Hepatocyte (in vitro differentiated cells): ENCODE data around the gene JUNB. TPM values are rescaled to one million over a fixed set of nuclear protein-coding genes. Genes with fewer than 3 reads are reported as not detected.

Source experiments
- DNase-seq: peaks from one replicate; pipeline ENCODE4 v3.0.0-alpha.2; 2016; ENCODE audit warnings: low spot score
- H2AFZ ChIP-seq: fragments of 200-600 bp; sonication (generic); 2 replicates; pipeline ENCODE4 v1.6.0; 2016; ENCODE audit warnings: antibody characterized with exemption, mild to moderate bottlenecking
- H3K27ac ChIP-seq: fragments of 200-600 bp; sonication (generic); 2 replicates; pipeline ENCODE4 v1.5.1; 2016; ENCODE audit warnings: mild to moderate bottlenecking
- H3K27me3 ChIP-seq: fragments of 200-600 bp; sonication (generic); 2 replicates; pipeline ENCODE4 v1.6.1; 2016
- H3K36me3 ChIP-seq: fragments of 200-600 bp; sonication (generic); replicated peaks from 2 replicates; pipeline ENCODE4 v1.5.1; 2016; ENCODE audit warnings: low read depth; ENCODE audit not compliant: insufficient read depth
- H3K4me1 ChIP-seq: fragments of 200-600 bp; sonication (generic); 2 replicates; pipeline ENCODE4 v1.5.1; 2016; ENCODE audit warnings: mild to moderate bottlenecking, moderate library complexity; ENCODE audit not compliant: insufficient read depth
- H3K4me2 ChIP-seq: fragments of 200-600 bp; sonication (generic); 2 replicates; pipeline ENCODE4 v1.6.0; 2016
- H3K4me3 ChIP-seq: fragments of 200-600 bp; sonication (generic); 2 replicates; pipeline ENCODE4 v1.5.1; 2016; ENCODE audit warnings: mild to moderate bottlenecking
- H3K79me2 ChIP-seq: fragments of 200-600 bp; sonication (generic); 2 replicates; pipeline ENCODE4 v1.6.0; 2017; ENCODE audit warnings: mild to moderate bottlenecking
- H3K9me2 ChIP-seq: fragments of 200-600 bp; sonication (generic); replicated peaks from 2 replicates; pipeline ENCODE4 v1.6.0; 2017; ENCODE audit warnings: mild to moderate bottlenecking; ENCODE audit not compliant: insufficient read depth
- H3K9me3 ChIP-seq: fragments of 200-600 bp; sonication (generic); 2 replicates; pipeline ENCODE4 v1.5.1; 2016; ENCODE audit warnings: low read depth, mild to moderate bottlenecking
- H4K20me1 ChIP-seq: fragments of 200-600 bp; sonication (generic); 2 replicates; pipeline ENCODE4 v1.6.0; 2016; ENCODE audit warnings: mild to moderate bottlenecking; ENCODE audit not compliant: insufficient read depth, poor library complexity, severe bottlenecking
- EZH2 ChIP-seq: fragments of 200-600 bp; sonication (generic); IDR thresholded peaks from 2 replicates; pipeline ENCODE4 v1.6.1; 2016; ENCODE audit warnings: antibody characterized with exemption, mild to moderate bottlenecking, borderline replicate concordance
- EZH2phosphoT487 ChIP-seq: fragments of 200-600 bp; sonication (generic); IDR thresholded peaks from one replicate; pipeline ENCODE4 v1.6.1; 2018; ENCODE audit warnings: antibody characterized with exemption, mild to moderate bottlenecking, low read depth, moderate library complexity; ENCODE audit not compliant: unreplicated experiment, severe bottlenecking
- WGBS: methylation state at CpG from one replicate; pipeline ENCODE4 v1.1.6; 2016; ENCODE audit warnings: low lambda C conversion rate; ENCODE audit errors: missing lambda C conversion rate; 5-methylcytosine and 5-hydroxymethylcytosine counted together
- polyA plus RNA-seq: library from polyadenylated mRNA; unstranded; fragments of >200 nt; fragmentation: Nextera tagmentation; extraction: Ambion mirVana; gene quantifications from 2 replicates; pipeline ENCODE4 v1.2.1, GENCODE V29; 2016
- total RNA-seq: library from RNA; depleted of rRNA; stranded (reverse); fragments of >200 nt; gene quantifications from 2 replicates; pipeline ENCODE4 v1.2.3, GENCODE V29; 2014
- TF ChIP-seq, protein P1 (sequence below): fragments of 200-600 bp; sonication (generic); IDR thresholded peaks from 2 replicates; pipeline ENCODE4 v1.5.1; 2016; ENCODE audit warnings: antibody characterized with exemption, mild to moderate bottlenecking; ENCODE audit not compliant: poor library complexity

Gene JUNB
- total and polyA plus RNA-seq, 2 experiments from 2014 or later, result 399 to 539 TPM

DNA sequence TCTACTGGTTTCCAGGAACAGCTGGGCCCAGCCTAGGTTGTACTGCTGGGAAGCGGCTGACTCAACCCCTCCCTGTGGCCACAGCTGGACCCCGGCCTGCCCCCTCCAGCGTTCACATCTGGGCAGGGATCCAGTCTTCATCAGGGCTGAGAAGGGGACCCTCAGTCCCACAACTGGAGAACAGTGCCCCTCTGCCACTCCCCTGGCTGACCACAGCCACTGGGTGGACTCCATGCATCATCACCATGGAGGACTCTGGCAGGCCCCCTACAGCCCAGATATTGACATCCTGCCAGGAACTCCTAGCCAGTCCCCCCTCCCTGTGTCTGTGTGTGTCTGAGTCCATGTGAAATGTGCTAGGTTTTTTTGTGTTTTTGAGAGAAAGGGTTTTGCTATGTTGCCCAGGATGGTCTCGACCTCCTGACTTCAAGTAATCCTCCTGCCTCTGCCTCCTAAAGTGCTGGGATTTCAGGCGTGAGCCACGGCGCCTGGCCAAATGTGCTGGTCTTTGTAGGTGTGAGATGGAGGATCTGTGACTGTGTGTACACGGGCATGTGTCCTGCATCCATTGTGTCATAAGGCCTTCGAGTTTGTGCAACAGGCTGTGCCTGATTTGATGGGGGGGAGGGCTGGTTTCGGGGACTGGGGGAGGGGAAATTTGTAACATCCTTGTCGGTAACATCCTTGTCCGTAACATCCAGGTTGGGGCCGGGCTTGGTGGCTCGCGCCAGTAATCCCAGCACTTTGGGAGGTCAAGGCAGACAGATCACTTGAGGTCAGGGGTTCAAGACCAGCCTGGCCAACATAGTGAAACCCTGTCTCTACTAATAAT, 11.9 kb upstream of the JUNB start:
- Histone ChIP-seq H3K36me3 (no peaks in the 10 kb centered on the region), H2AFZ (no peak overlapping the region), H3K79me2 (peaks cover 10% of the 10 kb centered on the region), H3K4me2 (peak overlapping the region; percentile 98), H3K4me3 (no peak overlapping the region), H4K20me1 (no peaks in the 10 kb centered on the region), H3K4me1 (peaks cover 40% of the 10 kb centered on the region), H3K27me3 (no peaks in the 10 kb centered on the region), H3K27ac (peak overlapping the region; percentile 96), H3K9me2 (no peaks in the 10 kb centered on the region), H3K9me3 (no peaks in the 10 kb centered on the region)
- TF ChIP-seq, protein P1, sequence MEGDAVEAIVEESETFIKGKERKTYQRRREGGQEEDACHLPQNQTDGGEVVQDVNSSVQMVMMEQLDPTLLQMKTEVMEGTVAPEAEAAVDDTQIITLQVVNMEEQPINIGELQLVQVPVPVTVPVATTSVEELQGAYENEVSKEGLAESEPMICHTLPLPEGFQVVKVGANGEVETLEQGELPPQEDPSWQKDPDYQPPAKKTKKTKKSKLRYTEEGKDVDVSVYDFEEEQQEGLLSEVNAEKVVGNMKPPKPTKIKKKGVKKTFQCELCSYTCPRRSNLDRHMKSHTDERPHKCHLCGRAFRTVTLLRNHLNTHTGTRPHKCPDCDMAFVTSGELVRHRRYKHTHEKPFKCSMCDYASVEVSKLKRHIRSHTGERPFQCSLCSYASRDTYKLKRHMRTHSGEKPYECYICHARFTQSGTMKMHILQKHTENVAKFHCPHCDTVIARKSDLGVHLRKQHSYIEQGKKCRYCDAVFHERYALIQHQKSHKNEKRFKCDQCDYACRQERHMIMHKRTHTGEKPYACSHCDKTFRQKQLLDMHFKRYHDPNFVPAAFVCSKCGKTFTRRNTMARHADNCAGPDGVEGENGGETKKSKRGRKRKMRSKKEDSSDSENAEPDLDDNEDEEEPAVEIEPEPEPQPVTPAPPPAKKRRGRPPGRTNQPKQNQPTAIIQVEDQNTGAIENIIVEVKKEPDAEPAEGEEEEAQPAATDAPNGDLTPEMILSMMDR, result no peak
- TF ChIP-seq EZH2phosphoT487 (no peak), EZH2 (no peak)
- WGBS, result 70% methylated on average over 15 of the region's 15 CpGs
- DNase-seq, result peak; percentile 82

DNA sequence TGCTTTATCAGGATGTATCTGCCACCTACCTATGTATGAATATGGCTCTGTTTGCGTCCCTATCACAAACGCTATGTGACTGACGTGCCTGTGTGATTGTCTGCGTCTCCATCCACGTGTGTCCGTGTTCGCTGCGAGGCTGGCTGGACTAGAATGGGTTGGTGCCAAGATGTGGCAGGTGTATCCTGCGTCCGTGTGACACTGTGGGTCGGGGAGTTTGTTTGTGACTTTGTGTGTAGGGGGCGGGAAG, 9.2 kb upstream of the JUNB start:
- no peak for DNase-seq
- WGBS, result 25% methylated on average over 12 of the region's 12 CpGs
- no peaks in the 10 kb centered on the region for H3K9me2 ChIP-seq
- H3K4me3 ChIP-seq, result peak overlapping the region; percentile 41
- H3K27me3 ChIP-seq, result no peaks in the 10 kb centered on the region
- TF ChIP-seq EZH2phosphoT487 (no peak), EZH2 (no peak)
- TF ChIP-seq, protein P1, result no peak
- H4K20me1 ChIP-seq, result no peaks in the 10 kb centered on the region
- H3K27ac ChIP-seq, result peak overlapping the region; percentile 99
- peak overlapping the region; percentile 98 for H3K4me2 ChIP-seq
- H3K79me2 ChIP-seq, result peaks cover 2% of the 10 kb centered on the region
- peak overlapping the region; percentile 55 for H2AFZ ChIP-seq
- peaks cover 68% of the 10 kb centered on the region for H3K4me1 ChIP-seq
- no peaks in the 10 kb centered on the region for H3K9me3 ChIP-seq
- H3K36me3 ChIP-seq, result no peaks in the 10 kb centered on the region

DNA sequence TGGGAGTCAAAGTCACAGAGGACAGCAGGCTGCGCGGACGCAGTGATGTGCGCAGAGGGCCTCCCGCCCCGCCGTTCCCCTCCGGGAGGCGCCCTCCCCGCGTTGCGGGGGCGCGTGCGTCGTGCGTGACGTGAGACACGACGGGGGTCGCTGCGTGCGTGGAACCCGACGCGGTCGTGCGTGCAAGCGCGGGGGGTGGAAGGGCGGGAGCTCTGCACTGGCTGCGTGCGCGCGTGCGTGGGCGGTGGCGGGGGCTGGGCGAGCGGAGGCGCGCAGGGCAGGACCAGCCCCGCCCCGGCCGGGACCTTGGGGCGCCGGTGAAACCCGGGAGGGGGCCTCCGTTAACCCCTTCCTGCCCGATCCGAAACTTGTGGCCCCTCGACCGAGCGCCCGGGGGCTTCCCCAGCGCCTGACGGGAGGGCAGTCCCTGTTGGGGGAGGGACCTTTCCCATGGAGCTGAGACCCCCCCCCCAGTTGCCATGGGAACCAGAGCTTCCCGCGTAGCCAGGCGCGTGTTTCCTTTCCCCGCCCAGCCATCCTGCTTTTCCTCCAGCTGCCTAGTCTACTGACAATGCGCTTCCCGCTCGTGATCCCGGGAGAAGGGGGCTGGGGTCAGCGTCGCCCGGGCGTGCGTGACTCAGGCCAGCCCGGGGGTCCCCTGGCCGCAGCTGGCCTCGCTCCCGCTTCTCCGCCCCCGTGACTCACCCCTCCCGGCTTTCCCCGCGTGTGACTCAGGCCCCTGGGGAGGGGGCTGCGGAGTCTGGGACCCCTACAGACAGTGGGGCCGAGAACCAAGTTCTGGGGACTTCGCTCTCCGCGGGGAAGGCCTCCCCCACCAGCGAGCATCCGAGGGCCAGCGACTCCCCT, 8.6 kb upstream of the JUNB start:
- Histone ChIP-seq H3K4me2 (peak overlapping the region; percentile 98), H3K4me1 (peaks cover 67% of the 10 kb centered on the region), H3K27ac (peak overlapping the region; percentile 99), H3K36me3 (no peaks in the 10 kb centered on the region), H3K4me3 (peak overlapping the region; percentile 41), H4K20me1 (no peaks in the 10 kb centered on the region), H3K9me3 (no peaks in the 10 kb centered on the region), H3K9me2 (no peaks in the 10 kb centered on the region), H3K27me3 (no peaks in the 10 kb centered on the region), H2AFZ (peak overlapping the region; percentile 55), H3K79me2 (no peaks in the 10 kb centered on the region)
- no peak for TF ChIP-seq EZH2phosphoT487
- no peak for TF ChIP-seq EZH2
- TF ChIP-seq, protein P1, result peak; percentile 14
- DNase-seq, result peak; percentile 89
- WGBS, result 4% methylated on average over 26 of the region's 88 CpGs
